Right renal cortex interstitium (tissue), 3 donors: ENCODE measurements around the gene SYPL2. TPM values are rescaled to one million over a fixed set of nuclear protein-coding genes. Genes with fewer than 3 reads are reported as not detected.
"Not testable (repeated sequence)": the region's sequence is repeated elsewhere in the genome, so short reads cannot be mapped to it uniquely, and the experiment has no call there.

Experiments
- DNase-seq, 3 donors: peaks; one replicate each; pipeline ENCODE4 v3.0.0-alpha.2; 2013; ENCODE audit warnings: low read depth in 3 of 3, low spot score in 2 of 3
- polyA plus RNA-seq, 3 donors: library from polyadenylated mRNA; unstranded; fragments of 120-200 nt; gene quantifications; one replicate each; pipeline ENCODE4 v1.2.1, GENCODE V29; 2013; ENCODE audit not compliant: insufficient read length in 3 of 3

Gene SYPL2
- 1 to 10 TPM; 6.7 to 10.0 (median 9.3) TPM for polyA plus RNA-seq

DNA sequence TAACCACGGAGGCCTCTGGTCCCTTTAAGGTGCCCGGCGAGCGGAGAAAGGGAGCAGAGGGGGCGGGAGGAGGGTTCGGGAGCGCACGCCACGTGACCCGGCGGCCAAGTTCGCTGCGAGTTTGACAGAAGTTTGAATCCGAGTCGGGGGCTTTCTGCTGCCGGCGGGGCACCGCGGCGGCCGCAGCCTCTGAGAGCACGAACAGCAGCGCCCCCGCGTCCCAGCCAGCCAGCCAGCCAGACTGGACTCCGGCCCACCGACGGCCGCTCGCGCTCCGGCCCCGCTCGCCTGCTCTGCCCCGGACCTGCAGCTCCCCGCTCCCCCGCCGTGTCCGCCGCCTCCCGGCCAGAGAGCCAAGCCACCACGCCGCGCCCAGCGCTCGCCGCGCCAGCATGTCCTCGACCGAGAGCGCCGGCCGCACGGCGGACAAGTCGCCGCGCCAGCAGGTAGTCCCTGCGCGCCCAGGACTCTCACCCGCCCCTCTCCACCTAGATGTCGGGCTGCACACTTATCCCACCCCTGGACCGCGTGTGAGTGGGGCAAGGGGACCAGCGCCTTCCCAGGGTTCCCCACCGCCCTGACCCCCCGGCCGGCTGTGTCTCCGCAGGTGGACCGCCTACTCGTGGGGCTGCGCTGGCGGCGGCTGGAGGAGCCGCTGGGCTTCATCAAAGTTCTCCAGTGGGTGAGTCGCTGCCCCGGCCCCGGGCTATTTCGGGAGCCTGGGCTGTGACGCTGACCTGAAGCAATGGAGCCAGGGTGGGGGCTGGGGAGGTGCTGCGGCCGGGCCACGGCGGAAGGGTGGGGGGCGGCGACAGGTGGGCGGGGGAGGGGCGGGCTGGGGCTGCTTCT, at the start of gene SYPL2:
Gene SYPL2 (plus strand): TSS at position 95 of the 849 bp plus-strand sequence. CDS start 298 bp downstream, at position 393.
- DNase-seq = no peak

DNA sequence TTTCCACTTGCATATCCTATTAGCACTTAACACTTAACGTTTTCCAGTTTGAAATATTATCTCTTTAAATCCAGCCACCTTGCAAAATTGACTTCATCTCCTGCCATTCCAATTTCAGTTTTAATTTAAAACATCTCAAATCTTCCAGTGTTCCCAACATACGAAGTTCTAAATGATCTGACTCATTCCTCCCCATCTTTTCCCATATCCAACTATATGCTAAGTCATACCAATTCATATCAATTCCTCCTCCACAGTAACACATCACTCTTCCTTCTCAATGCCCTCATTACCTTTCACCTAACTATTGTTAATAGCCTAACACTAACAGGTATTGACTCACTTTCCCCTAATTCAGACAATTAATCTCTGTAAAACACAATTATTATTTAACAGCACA, 42.8 kb upstream of the SYPL2 start:
- no peak for DNase-seq

DNA sequence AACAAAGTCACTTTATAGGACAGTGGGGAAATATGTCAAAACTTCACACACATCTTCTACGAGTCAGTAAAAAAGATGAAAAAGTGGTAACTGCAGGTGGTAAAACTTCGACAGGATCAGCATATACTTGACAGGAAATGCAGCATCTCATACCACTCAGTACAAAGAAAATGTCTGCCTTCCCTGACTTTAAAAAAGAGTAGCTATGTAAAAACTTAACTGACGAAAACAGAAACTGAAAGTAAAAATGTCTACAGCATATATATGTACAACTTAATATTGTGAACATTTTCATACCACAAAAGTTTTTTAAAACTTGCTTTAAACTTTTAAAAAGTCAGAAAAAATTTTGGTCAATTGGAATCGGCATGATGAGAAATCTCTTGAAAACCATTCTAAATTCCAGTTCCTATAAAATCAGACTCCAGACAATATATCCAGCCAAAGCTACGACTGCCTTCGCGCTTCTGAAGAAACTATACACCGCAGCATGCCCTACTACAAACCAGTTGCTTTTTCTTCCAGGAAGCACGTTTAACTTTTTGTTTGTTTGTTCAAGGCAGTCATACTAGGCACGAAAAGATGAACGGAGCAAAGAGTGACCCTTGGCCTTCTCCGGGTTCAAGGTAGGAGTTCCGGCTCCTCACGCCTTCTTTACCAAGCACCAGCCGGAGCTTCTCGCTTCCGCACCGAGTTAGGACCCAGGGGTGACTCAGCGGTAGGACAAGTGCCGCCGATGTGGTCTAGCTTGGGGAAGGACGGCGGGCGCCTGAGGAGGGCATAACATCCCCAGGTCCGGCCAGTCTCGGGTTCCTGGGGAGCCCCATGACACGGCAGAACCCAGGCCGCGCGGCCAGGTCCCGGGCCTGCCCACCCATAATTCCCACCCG, 40.7 kb upstream of the SYPL2 start:
- DNase-seq = peak in 1 of 3 donors; percentile 13

DNA sequence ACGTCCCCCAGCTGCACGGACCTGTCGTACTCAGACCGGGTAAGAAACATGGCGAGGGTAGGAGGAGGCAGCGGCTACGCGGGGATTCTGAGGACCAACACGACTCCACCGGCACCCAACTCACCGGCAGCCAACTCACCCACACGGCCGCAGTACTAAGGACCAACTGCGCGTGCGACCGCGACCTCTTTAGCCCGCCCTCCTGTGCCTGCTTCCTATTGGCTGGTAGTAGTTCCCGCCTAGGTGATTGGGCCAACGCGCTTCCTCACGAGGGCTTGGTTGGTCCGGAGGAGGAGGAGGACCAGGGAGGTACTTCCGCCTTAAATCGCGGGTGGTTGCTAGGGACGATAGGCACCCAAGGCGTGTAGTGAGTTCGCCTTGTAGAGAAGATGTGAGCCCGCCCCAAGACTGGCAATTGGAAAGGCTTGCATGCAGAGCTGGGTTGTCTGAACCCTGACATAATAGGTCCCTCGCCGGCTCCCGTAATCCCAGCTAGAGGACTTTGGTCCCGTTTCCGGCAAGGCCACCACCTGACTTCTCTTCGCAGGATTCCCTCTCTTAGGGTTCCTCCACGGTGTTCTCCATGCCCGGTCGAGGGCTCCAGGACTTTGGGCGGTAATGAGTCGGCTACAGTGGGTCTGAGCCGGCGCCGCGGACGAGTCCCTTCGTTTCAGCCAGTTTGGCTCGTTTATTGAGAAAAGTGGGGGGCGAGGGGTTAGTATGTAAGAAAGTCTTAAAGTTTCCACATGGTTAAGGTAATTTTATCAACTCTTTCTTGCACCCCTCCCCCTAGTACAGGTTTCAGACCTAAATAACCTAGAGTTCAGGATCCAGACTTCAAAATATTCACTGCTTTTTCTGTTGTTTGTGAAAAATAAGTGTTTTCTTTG, 39.8 kb upstream of the SYPL2 start, which contains the start of gene PSMA5:
Gene PSMA5 (minus strand): TSS at position 168 of the 890 bp plus-strand sequence. CDS start 118 bp downstream, at position 50.
- peak; percentile 90 to 95 (median 91) for DNase-seq

DNA sequence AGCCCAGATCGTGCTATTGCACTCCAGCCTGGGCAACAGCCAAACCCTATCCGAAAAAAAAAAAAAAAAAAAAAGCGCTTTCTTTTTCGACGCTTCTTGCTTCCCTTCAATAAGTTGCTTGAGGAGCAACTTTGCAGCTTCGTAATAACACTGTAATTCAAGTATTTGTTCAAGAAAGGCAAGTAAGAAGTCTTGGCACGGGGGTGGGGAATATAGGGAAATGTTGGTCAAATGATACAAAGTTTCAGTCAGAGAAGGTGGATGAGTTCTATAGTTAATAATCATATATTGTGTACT, 39.2 kb upstream of the SYPL2 start:
- DNase-seq = no peak

DNA sequence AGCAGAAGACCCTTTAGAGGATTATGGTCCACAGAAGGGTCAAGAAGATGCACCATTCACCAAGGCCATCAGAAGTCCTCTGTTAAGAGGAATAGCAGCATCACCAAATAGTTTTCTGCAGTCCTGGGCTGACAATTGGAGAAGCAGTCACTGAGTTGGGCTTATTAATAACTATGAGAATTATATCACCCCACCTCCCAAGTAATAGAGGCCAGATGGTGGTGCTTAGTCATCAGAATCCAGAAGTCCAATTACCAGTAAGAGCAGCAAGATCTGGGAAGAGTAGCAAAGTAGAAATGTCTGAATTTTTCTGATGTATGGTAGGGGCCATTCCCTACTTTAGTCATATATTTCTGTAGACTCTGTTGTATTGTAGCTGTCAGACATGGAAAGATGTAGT, 34.0 kb upstream of the SYPL2 start:
- no peak for DNase-seq

DNA sequence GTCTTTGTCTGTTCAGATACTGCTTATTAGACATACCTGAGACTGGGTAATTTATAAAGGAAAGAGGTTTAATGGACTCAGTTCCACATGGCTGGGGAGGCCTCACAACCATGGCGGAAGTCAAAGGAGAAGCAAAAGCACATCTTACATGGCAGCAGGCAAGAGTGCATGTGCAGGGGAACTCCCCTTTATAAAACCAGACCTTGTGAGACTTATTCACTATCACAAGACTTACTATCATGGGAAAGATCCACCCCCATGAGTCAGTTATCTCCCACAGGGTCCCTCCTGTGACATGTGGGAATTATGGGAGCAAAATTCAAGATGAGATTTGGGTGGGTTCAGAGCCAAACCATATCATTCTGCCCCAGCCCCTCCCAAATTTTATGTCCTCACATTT, 33.0 kb upstream of the SYPL2 start:
- no peak for DNase-seq

DNA sequence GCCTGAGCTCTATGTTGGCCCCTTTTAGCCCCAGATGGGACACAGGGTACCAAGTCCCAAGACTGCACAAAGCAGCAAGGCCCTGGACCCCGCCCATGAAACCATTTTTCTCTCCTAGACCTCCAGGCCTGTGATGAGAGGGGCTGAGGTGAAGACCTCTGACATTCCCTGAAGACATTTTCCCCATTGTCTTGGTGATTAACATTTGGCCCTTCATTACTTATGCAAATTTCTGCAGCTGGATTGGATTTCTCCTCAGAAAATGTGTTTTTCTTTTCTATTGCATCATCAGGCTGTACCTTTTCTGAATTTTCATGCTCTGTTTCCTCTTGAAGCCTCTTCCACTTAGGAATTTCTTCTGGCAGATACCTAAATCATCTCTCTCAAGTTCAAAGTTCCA, 31.9 kb upstream of the SYPL2 start:
- no peak for DNase-seq

DNA sequence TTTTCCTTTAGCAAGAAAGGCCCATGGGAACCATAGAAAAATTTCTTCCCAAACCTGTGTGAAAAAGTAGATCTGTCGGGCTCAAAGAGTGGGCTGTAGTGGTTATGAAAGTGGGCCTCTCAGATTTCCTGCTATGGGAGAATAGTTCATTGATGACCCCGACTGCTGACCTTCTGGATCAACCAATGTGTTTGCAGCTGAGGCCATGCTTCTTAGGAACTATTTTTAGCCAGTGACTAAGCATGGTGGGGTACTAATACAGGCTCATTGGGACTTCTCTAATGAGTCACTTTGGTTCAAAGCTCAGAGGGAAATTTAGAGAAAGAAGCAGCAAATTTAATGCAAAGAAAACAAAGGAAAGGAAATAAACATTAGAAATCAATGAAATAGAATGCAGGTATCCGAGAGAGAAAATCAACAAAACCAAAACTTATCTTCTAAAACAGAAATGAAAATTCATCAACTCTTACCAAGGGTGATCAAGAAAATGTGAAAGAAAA, 27.5 kb upstream of the SYPL2 start:
- DNase-seq = no peak

DNA sequence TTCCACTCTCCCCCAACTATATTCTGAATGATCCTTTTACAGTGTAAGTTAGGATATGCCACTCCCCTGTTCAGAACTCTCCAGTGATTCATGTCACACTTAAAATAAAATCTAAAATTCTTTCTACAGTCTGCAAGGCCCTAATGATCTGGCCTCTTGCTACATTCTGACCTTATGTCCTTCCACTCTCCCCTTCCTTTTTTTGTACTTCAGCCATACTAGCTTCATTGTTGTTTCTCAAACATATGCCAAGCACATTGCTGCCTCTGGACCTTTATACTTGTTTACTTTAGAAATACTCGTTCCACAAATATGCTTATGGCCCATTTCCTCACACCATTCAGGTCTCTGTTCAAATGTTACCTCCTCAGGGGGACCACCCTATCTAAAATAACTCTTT, 25.3 kb upstream of the SYPL2 start:
- DNase-seq = no peak

DNA sequence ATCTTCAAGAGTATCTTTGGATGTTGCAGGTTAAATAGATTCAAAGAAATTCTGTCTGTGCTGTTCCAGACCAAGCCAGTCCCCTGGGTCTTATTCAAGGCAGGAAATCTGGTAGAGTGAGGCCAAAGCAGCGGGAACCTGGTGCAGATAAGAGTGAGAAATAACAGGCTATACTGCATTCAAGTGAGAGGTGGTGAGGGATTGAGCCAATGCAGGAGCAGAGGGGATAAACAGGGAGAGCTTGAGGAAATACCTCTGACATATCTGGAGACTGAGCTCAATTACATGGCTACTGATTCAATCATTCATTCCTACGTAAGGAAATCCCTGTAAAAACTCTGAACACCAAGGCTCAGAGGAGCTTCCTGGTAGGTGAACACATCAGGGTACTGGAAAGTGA, 22.9 kb upstream of the SYPL2 start:
- DNase-seq = no peak

DNA sequence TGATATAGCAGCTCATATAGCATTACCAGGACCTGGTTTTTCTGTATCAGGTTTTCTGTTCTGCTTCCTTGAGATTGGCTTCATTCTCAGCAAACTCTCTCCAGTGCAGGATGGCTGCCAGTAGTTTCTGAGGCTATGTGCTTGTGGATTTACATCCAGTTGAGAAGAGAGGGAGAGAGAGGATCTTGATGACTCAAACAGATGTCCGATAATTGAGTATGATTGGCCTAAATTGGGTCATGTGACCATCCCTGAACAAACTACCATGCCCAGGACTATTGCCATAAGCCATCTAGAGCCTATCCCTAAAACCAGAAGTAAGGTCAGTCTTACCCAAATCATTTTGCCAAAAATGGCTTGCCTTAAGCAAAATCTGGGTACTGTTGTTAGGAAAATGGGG, 22.0 kb upstream of the SYPL2 start:
- no peak for DNase-seq

DNA sequence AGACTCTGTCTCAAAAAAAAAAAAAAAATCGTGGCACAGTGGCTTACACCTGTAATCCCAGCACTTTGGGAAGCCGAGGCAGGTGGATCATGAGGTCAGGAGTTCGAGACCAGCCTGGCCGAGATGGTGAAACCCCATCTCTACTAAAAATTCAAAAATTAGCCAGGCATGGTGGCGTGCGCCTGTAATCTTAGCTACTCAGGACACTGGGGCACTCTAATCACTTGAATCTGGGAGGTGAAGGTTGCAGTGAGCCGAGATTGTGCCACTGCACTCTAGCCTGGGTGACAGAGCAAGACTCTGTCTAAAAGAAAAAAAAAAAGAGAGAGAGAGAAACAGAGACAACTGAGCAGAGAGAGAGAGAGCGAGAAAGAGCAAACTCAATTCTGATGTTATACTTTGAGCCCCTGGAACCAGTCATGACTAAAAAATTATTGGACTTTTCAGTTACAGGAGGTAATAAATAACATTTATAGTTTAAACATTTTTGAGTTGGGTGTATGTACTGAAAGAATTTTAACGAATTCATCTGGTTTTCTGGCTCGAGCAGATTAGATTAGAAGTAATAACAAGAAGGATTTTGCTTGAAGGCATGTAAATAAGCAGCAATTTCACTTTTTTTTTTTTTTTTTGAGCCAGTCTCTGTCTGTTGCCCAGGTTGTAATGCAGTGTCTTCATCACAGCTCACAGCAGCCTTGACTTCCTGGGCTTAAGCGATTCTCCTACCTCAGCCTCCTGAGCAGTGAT, 20.2 kb upstream of the SYPL2 start:
- not testable (repeated sequence) for DNase-seq

DNA sequence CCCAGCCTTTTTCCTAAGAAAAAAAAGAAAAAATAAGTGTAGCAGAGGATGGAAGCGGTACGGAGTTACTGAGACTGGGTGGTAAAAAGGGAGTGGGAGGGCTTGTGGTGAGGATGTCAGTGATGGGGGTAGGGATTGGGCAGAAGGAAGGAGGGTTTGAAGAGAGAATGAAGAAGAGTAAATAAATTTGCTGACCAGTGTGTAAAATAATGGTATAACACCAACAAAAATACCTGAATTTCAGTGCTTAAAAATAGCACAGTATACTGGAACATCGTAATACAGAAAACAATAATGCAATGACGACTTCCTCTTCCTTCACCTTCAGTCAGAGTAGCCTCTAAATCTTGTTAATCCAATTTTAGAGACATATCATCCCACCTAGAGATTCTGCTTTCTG, 18.8 kb upstream of the SYPL2 start:
- no peak for DNase-seq

DNA sequence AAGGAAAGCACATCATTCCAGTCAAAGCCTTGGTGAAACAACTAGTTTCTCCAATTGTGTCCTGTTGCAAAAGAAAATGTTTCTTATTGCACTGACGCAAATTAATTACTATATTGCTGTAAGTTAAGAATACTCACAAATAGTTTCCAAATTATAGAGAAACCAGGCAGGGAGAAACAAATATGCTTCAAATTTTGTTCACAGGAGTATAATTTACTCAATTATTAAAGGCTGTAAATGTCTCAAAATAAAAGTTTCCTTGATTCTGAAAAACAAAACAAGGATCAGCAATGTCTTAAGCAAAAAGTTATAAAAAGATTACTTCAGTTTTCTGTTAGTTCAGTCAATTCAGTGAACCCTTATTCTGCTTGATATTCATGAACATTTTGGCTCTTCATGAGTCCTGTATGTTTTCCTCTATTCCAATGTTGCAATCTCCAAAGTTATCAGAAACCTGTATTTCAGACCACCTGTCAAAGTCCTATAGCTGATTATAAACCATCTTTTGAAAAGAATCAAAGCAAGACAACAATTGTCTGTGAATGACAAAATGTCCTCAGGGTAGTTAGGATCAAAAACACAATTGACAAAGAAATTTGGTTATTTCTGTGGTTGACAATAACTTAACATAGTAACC, 11.7 kb upstream of the SYPL2 start:
- no peak for DNase-seq

DNA sequence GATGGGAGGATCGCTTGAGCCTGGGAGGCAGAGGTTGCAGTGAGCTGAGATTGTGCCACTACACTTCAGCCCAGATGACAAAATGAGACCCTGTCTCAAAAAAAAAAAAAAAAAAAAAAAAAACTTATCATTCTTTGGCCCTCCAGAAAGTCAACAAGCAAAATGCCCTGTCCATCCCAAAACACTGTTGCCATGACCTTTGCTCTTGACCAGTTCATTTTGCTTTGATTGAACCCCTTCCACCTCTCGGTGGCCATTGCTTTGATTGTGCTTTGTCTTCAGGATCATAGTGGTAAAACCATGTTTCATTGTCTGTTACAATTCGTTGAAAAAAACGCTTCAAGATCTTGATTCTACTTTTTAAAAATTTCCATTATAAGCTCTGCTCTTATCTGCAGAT, 8.5 kb upstream of the SYPL2 start:
- no peak for DNase-seq

DNA sequence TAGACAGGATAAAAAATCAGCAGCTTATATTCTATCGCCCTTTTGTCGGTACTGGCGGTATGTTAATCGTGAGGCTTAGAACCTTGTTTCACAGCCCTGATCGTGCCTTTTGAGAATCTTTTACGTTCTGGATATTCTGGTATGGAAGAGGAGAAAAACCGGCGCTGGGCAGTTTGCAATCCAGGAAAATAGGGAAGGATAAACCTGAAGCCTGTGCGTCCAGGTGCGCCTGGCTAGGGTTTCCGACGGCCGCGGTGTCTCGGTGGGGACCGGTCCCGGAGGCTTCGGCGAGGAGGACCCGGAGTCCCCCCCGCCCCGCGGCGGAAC, 258 bp upstream of the SYPL2 start:
- no peak for DNase-seq

DNA sequence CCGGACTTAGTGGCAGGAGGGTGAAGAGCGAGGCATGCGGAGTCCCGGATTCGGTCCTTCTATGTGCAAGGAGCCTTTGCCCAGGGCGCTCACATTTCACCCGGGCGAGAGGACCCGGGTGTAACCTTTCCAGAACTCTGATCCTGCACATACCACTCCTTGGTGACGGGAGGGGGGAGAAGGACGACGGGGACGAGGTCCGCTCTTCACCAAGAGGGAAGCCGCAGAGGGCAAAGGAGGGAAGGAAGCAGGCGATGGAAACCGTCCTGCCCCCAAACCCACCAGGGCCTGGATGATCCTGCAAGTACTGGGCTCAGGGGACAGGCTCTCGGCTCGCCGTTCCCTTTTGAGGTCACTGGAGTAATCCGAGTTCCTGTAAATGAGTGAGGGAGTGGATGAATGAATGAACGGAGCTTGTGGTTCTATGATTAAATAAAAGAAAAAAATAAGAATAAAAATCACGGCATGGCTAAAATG, 993 bp downstream of the SYPL2 start:
- DNase-seq = no peak

DNA sequence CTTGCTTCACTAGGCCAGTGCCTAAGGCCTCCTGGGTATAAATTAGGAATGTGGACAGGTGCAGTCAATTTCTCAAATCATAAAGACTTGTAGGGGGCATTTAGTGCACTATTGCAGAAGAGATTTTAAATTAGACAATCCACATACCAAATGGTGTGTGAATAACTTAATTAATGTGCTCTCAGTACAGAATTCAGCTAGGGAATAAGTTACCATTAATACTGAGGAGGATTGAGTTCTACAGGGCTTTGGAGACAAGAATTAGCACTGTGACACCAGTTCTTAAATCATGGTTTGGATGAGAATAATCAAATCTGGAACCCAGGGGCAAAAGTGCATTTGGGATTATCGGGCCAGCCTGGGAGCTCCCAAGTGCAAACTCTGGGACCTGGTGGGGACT, 1.7 kb downstream of the SYPL2 start:
- DNase-seq = no peak
